GM23338 (cell line): ENCODE measurements around the gene GFRA1. TPM values are rescaled to one million over a fixed set of nuclear protein-coding genes. Genes with fewer than 3 reads are reported as not detected.

ENCODE experiments used
- ATAC-seq: fragments of 200-7000 bp; cut with Tn5 transposase; 3 replicates; pipeline ENCODE4 v1.9.1; 2020
- DNase-seq: peaks from one replicate; pipeline ENCODE4 v3.0.0-alpha.2; 2015; ENCODE audit warnings: low spot score
- H2AFZ ChIP-seq: fragments of 200-600 bp; sonication (generic); 2 replicates; pipeline ENCODE4 v1.8.0; 2016; ENCODE audit warnings: antibody characterized with exemption, mild to moderate bottlenecking, moderate library complexity
- H3F3A ChIP-seq: fragments of 200-600 bp; sonication (generic); replicated peaks from 2 replicates; pipeline ENCODE4 v1.8.0; 2017; ENCODE audit warnings: antibody characterized with exemption, mixed run types, low read depth
- H3K27ac ChIP-seq: fragments of 200-600 bp; sonication (generic); 2 replicates; pipeline ENCODE4 v1.6.1; 2016; ENCODE audit warnings: low read depth
- H3K27me3 ChIP-seq: fragments of 200-600 bp; sonication (generic); 2 replicates; pipeline ENCODE4 v1.8.0; 2016; ENCODE audit warnings: mild to moderate bottlenecking, mixed run types, moderate library complexity; ENCODE audit not compliant: insufficient read depth
- H3K36me3 ChIP-seq: fragments of 200-600 bp; sonication (generic); 2 replicates; pipeline ENCODE4 v1.8.0; 2016; ENCODE audit warnings: mild to moderate bottlenecking; ENCODE audit not compliant: insufficient read depth
- H3K4me1 ChIP-seq: fragments of 200-600 bp; sonication (generic); 2 replicates; pipeline ENCODE4 v1.8.0; 2016; ENCODE audit warnings: mild to moderate bottlenecking, moderate library complexity; ENCODE audit not compliant: insufficient read depth
- H3K4me2 ChIP-seq: fragments of 200-600 bp; sonication (generic); 2 replicates; pipeline ENCODE4 v1.7.1; 2017; ENCODE audit warnings: mixed run types
- H3K4me3 ChIP-seq: fragments of 200-600 bp; sonication (generic); 2 replicates; pipeline ENCODE4 v1.6.1; 2016; ENCODE audit warnings: mixed run types
- H3K79me2 ChIP-seq: fragments of 200-600 bp; sonication (generic); replicated peaks from 2 replicates; pipeline ENCODE4 v1.8.0; 2017; ENCODE audit warnings: mild to moderate bottlenecking; ENCODE audit not compliant: insufficient read depth
- H3K9me2 ChIP-seq: fragments of 200-600 bp; sonication (generic); 2 replicates; pipeline ENCODE4 v1.8.0; 2017; ENCODE audit not compliant: insufficient read depth
- H4K20me1 ChIP-seq: fragments of 200-600 bp; sonication (generic); replicated peaks from 2 replicates; pipeline ENCODE4 v1.8.0; 2017; ENCODE audit warnings: mild to moderate bottlenecking; ENCODE audit not compliant: insufficient read depth
- H3K27ac Mint-ChIP-seq: 2 replicates; pipeline ENCODE4 v1.8.0; 2020; ENCODE audit warnings: inconsistent platforms, mild to moderate bottlenecking, moderate library complexity, mixed read lengths
- H3K27me3 Mint-ChIP-seq: 3 replicates; pipeline ENCODE4 v1.8.0; 2022; ENCODE audit warnings: low read depth, mild to moderate bottlenecking, moderate library complexity, mixed read lengths, inconsistent platforms; ENCODE audit not compliant: insufficient read depth, poor library complexity
- H3K36me3 Mint-ChIP-seq: 3 replicates; pipeline ENCODE4 v1.8.0; 2021; ENCODE audit warnings: low read depth, mild to moderate bottlenecking, inconsistent platforms, moderate library complexity, mixed read lengths
- H3K4me1 Mint-ChIP-seq: 3 replicates; pipeline ENCODE4 v1.8.0; 2020; ENCODE audit warnings: mild to moderate bottlenecking, inconsistent platforms, mixed read lengths
- H3K4me3 Mint-ChIP-seq: 3 replicates; pipeline ENCODE4 v1.8.0; 2021; ENCODE audit warnings: moderate library complexity, mild to moderate bottlenecking, inconsistent platforms, mixed read lengths
- H3K9me3 Mint-ChIP-seq: 3 replicates; pipeline ENCODE4 v1.8.0; 2020; ENCODE audit warnings: moderate library complexity, mild to moderate bottlenecking, inconsistent platforms, mixed read lengths
- CTCF ChIP-seq, 2 experiments: fragments of 200-600 bp in 1 of 2; sonication (generic) in 1 of 2; conservative IDR thresholded peaks; 2 replicates each; pipeline versions ENCODE4 v1.5.1 to v1.6.1; 2016 to 2017; ENCODE audit warnings: antibody characterized with exemption in 2 of 2, low read depth in 2 of 2, mild to moderate bottlenecking in 2 of 2, moderate library complexity in 1 of 2
- EZH2 ChIP-seq: fragments of 200-600 bp; sonication (generic); IDR thresholded peaks from one replicate; pipeline ENCODE4 v1.8.0; 2017; ENCODE audit warnings: antibody characterized with exemption, mild to moderate bottlenecking, low read depth; ENCODE audit not compliant: unreplicated experiment
- JUNB ChIP-seq: IDR thresholded peaks from one replicate; pipeline ENCODE4 v1.6.1; 2016; ENCODE audit warnings: antibody characterized with exemption; ENCODE audit not compliant: unreplicated experiment
- NANOG ChIP-seq: IDR thresholded peaks from 2 replicates; pipeline ENCODE4 v1.6.1; 2016; ENCODE audit warnings: antibody characterized with exemption, borderline replicate concordance
- POLR2AphosphoS5 ChIP-seq: IDR thresholded peaks from 2 replicates; pipeline ENCODE4 v1.6.1; 2016; ENCODE audit warnings: antibody characterized with exemption, low read depth
- REST ChIP-seq: IDR thresholded peaks from one replicate; pipeline ENCODE4 v1.6.1; 2018; ENCODE audit warnings: antibody characterized with exemption; ENCODE audit not compliant: unreplicated experiment
- STAT1 ChIP-seq: IDR thresholded peaks from one replicate; pipeline ENCODE4 v1.6.1; 2016; ENCODE audit warnings: antibody characterized with exemption; ENCODE audit not compliant: unreplicated experiment
- ZNF114 ChIP-seq: fragments of 250-450 bp; sonication (Bioruptor Pico); IDR thresholded peaks from 2 replicates; pipeline ENCODE4 v1.5.0; 2020; ENCODE audit warnings: mild to moderate bottlenecking, moderate library complexity
- ZNF331 ChIP-seq: fragments of 250-450 bp; sonication (Bioruptor Pico); IDR thresholded peaks from 2 replicates; pipeline ENCODE4 v1.5.0; 2020; ENCODE audit warnings: low read depth, mild to moderate bottlenecking, moderate library complexity
- polyA plus RNA-seq: library from polyadenylated mRNA; unstranded; fragments of >200 nt; fragmentation: Nextera tagmentation; extraction: Ambion mirVana; gene quantifications from 2 replicates; pipeline ENCODE4 v1.2.1, GENCODE V29; 2016
- total RNA-seq: library from RNA; depleted of rRNA; stranded (reverse); fragments of >200 nt; shearing (Covaris generic); gene quantifications from 2 replicates; pipeline ENCODE4 v1.2.3, GENCODE V29; 2014

GFRA1 gene
- total and polyA plus RNA-seq, 2 experiments from 2014 or later = 1.4 to 2.8 TPM

DNA sequence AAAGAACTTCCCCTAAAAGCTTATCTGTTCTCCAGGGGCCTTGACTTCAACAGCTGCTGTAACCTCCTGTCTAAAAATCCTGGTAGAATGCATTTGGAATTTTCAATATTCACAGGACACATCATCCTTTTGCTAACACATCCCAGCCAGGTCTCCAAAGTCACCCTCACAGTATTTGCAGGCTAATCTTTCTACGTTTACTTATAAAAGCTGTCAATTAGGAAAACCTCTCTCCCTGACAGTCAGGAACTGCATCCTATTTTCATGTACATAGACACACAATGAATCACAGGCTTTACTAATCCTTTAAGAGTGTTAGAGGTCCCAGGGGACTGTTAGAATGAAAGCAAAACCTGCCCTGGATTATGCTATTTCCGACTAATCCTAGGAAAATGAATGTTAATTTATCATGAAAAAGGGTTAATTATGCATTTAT lies 102.2 kb downstream of the GFRA1 start:
- Histone ChIP-seq H3K36me3 (no peaks in the 10 kb centered on the region), H3K4me2 (peak overlapping the region; percentile 21; the same call in 1 of the 2 replicates), H3K27me3 (no peaks in the 10 kb centered on the region), H3F3A (no peaks in the 10 kb centered on the region), H3K79me2 (no peaks in the 10 kb centered on the region), H3K4me1 (peaks cover 13% of the 10 kb centered on the region), H4K20me1 (no peaks in the 10 kb centered on the region), H3K27ac (no peak overlapping the region), H3K9me2 (0 out of 2 replicates have a peak, but pooled peaks cover 4% of the 10 kb centered on the region), H3K4me3 (no peak overlapping the region), H2AFZ (no peak overlapping the region)
- peak; percentile 48 for ATAC-seq
- no peak overlapping the region; the same call in 2 of the 3 replicates for H3K4me3 Mint-ChIP-seq
- H3K36me3 Mint-ChIP-seq = peaks cover 4% of the 10 kb centered on the region; the same call in 2 of the 3 replicates
- peaks cover 13% of the 10 kb centered on the region; the same call in 2 of the 3 replicates for H3K9me3 Mint-ChIP-seq
- 0 out of 2 replicates have a peak overlapping the region, but pooled peaks have one; percentile 23 for H3K27ac Mint-ChIP-seq
- TF ChIP-seq CTCF (conservative IDR thresholded peaks at IDR 0.05; ENCODE audit: low read depth in 2 of 2) (no peak), STAT1 (no peak)
- DNase-seq = no peak
- peaks cover 3% of the 10 kb centered on the region for H3K27me3 Mint-ChIP-seq
- peaks cover 30% of the 10 kb centered on the region for H3K4me1 Mint-ChIP-seq

DNA sequence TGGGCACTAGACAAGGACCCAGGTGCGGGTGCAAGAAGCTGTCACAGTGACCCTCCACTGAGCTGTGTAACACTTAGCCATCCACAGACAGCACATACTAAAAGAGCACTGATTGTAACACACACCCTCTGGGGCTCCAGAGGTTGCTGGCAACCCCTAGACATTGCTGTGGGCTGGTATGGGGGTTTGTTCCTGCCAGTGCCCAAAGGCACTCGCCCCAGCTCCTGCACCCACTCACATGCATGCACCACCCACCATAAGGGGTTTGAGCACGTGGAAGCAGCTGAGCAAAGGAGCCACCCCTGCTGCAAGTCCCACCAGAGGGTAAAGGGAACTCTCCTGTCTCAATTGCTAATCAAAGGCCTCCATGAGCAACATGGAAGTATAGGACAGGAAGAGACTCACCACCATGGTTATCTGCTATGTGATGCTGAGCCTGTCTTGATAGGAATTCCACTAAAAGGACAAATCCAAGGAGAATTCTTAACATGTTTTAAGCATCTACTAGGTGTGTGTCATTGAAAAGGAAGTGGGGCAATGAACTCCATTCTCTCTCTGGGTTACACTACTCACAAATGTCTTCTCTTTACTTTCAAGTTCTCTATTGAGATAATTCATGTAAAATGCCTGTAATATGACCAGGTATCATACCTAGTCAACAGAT lies 103.1 kb downstream of the GFRA1 start:
- peaks cover 4% of the 10 kb centered on the region; the same call in 2 of the 3 replicates for H3K36me3 Mint-ChIP-seq
- H3K9me3 Mint-ChIP-seq = peaks cover 13% of the 10 kb centered on the region; the same call in 2 of the 3 replicates
- Histone ChIP-seq H3K27me3 (no peaks in the 10 kb centered on the region), H3K4me1 (peaks cover 13% of the 10 kb centered on the region), H3K36me3 (no peaks in the 10 kb centered on the region), H3K27ac (no peak overlapping the region), H3K4me3 (no peak overlapping the region), H3F3A (no peaks in the 10 kb centered on the region), H3K79me2 (no peaks in the 10 kb centered on the region), H3K9me2 (0 out of 2 replicates have a peak, but pooled peaks cover 4% of the 10 kb centered on the region), H3K4me2 (no peak overlapping the region), H2AFZ (no peak overlapping the region), H4K20me1 (no peaks in the 10 kb centered on the region)
- peaks cover 24% of the 10 kb centered on the region for H3K4me1 Mint-ChIP-seq
- ATAC-seq = no peak
- H3K4me3 Mint-ChIP-seq = no peak overlapping the region
- no peak overlapping the region for H3K27ac Mint-ChIP-seq
- H3K27me3 Mint-ChIP-seq = peaks cover 3% of the 10 kb centered on the region
- DNase-seq = no peak
- TF ChIP-seq REST = no peak
- TF ChIP-seq NANOG = no peak
- TF ChIP-seq EZH2 = no peak
- no peak for TF ChIP-seq ZNF331
- no peak for TF ChIP-seq POLR2AphosphoS5
- TF ChIP-seq JUNB = no peak
- no peak for TF ChIP-seq CTCF (conservative IDR thresholded peaks at IDR 0.05; ENCODE audit: low read depth in 2 of 2)
- no peak for TF ChIP-seq ZNF114 (CRISPR knock-in tag)
- no peak for TF ChIP-seq STAT1
